B cell (primary cell): ENCODE data around the gene MKRN2OS. TPM values are rescaled to one million over a fixed set of nuclear protein-coding genes. Genes with fewer than 3 reads are reported as not detected.

Source experiments
- ATAC-seq: fragments of 200-7000 bp; cut with Tn5 transposase; one replicate; pipeline ENCODE4 v1.10.0; 2021; ENCODE audit warnings: low read depth, mild to moderate bottlenecking, moderate number of reproducible peaks, moderate library complexity
- CTCF ChIA-PET: fragments of 350-600 bp; sonication (Branson Sonifier 250); formaldehyde crosslinking; loops from one replicate; lab custom pipeline; 2021; ENCODE audit warnings: antibody characterized with exemption, inconsistent platforms; lab: Charles Lee
- POLR2A ChIA-PET: fragments of 350-600 bp; sonication (Branson Sonifier 250); formaldehyde crosslinking; loops from one replicate; lab custom pipeline; 2021; ENCODE audit warnings: antibody characterized with exemption; lab: Charles Lee
- DNase-seq: peaks from one replicate; pipeline ENCODE4 v3.0.0; 2013
- H2AFZ ChIP-seq: 2 replicates; pipeline ENCODE4 v1.6.1; 2012; ENCODE audit warnings: mild to moderate bottlenecking, low read depth, low read length; ENCODE audit not compliant: insufficient read depth, poor library complexity, severe bottlenecking
- H3K27ac ChIP-seq, 2 donors: 1 replicate in 1 of 2; 2 replicates in 1 of 2; pipeline ENCODE4 v1.5.1; 2012 to 2013; ENCODE audit warnings: low read length in 2 of 2, mild to moderate bottlenecking in 2 of 2, moderate library complexity in 1 of 2
- H3K27me3 ChIP-seq, 4 experiments: fragments of 200-600 bp in 1 of 4; sonication (generic) in 1 of 4; replicated peaks in 1 of 4; 1 replicate in 2 of 4; 2 replicates in 2 of 4; pipeline versions ENCODE4 v1.6.1 to v1.7.0; 2013 to 2016; ENCODE audit warnings: low read length in 3 of 4, mild to moderate bottlenecking in 2 of 4, mixed read lengths in 1 of 4, moderate library complexity in 1 of 4; ENCODE audit not compliant: insufficient read depth in 4 of 4, control insufficient read depth in 3 of 4; ENCODE audit errors: control extremely low read depth in 1 of 4
- H3K36me3 ChIP-seq, 2 experiments: replicated peaks in 1 of 2; 1 replicate in 1 of 2; 2 replicates in 1 of 2; pipeline versions ENCODE4 v1.6.1 to v1.7.1; 2013; ENCODE audit warnings: low read length in 1 of 2; ENCODE audit not compliant: insufficient read depth in 2 of 2, control insufficient read depth in 1 of 2; ENCODE audit errors: control extremely low read depth in 1 of 2, extremely low read depth in 1 of 2
- H3K4me1 ChIP-seq, 2 donors: fragments of 200-600 bp in 1 of 2; sonication (generic) in 1 of 2; 1 replicate in 1 of 2; 2 replicates in 1 of 2; pipeline versions ENCODE4 v1.5.1 to v1.6.1; 2013 to 2017; ENCODE audit warnings: low read length in 2 of 2; ENCODE audit not compliant: control insufficient read depth in 2 of 2, insufficient read depth in 2 of 2
- H3K4me2 ChIP-seq: replicated peaks from 2 replicates; pipeline ENCODE3; 2012; ENCODE audit warnings: mild to moderate bottlenecking, low read depth, low read length; ENCODE audit not compliant: poor library complexity, severe bottlenecking
- H3K4me3 ChIP-seq, 5 experiments: fragments of 200-600 bp in 1 of 5; sonication (generic) in 1 of 5; 1 replicate in 3 of 5; 2 replicates in 2 of 5; pipeline versions ENCODE4 v1.5.1 to v1.7.0; 2011 to 2016; ENCODE audit warnings: low read length in 4 of 5, mild to moderate bottlenecking in 4 of 5, low read depth in 2 of 5, control low read depth in 1 of 5, moderate library complexity in 1 of 5; ENCODE audit not compliant: insufficient read depth in 1 of 5; ENCODE audit errors: control extremely low read depth in 1 of 5, extremely low read depth in 1 of 5
- H3K79me2 ChIP-seq: fragments of 200-600 bp; sonication (generic); one replicate; pipeline ENCODE4 v1.6.0; 2016; ENCODE audit warnings: low read length; ENCODE audit not compliant: control insufficient read depth, insufficient read depth
- H3K9ac ChIP-seq: fragments of 200-600 bp; sonication (generic); 2 replicates; pipeline ENCODE4 v1.6.1; 2017; ENCODE audit warnings: mild to moderate bottlenecking, low read length, moderate library complexity
- H3K9me3 ChIP-seq, 3 donors: one replicate each; pipeline versions ENCODE4 v1.6.1 to v1.7.1; 2013; ENCODE audit warnings: low read length in 2 of 3; ENCODE audit not compliant: control insufficient read depth in 2 of 3, insufficient read depth in 1 of 3; ENCODE audit errors: control extremely low read depth in 1 of 3
- H4K20me1 ChIP-seq: 2 replicates; pipeline ENCODE4 v1.6.0; 2012; ENCODE audit warnings: mild to moderate bottlenecking, low read length; ENCODE audit not compliant: insufficient read depth, control insufficient read depth, poor library complexity, severe bottlenecking
- H3K27ac Mint-ChIP-seq: one replicate; pipeline ENCODE4 v1.8.0; 2021; ENCODE audit warnings: mixed read lengths
- H3K27me3 Mint-ChIP-seq: one replicate; pipeline ENCODE4 v1.8.0; 2021; ENCODE audit warnings: mixed read lengths
- H3K4me1 Mint-ChIP-seq: one replicate; pipeline ENCODE4 v1.8.0; 2021; ENCODE audit warnings: mixed read lengths
- H3K4me3 Mint-ChIP-seq: one replicate; pipeline ENCODE4 v1.8.0; 2021; ENCODE audit warnings: mixed read lengths
- H3K9me3 Mint-ChIP-seq: one replicate; pipeline ENCODE4 v1.8.0; 2022; ENCODE audit warnings: mixed read lengths; ENCODE audit not compliant: insufficient read depth
- EZH2 ChIP-seq: IDR thresholded peaks from 2 replicates; pipeline ENCODE4 v1.6.1; 2012; ENCODE audit warnings: borderline replicate concordance, low read depth, mild to moderate bottlenecking, moderate library complexity, low read length; ENCODE audit not compliant: insufficient read depth, poor library complexity, severe bottlenecking
- WGBS: methylation state at CpG from one replicate; pipeline ENCODE4 v1.1.5; 2013; ENCODE audit warnings: missing lambda C conversion rate; ENCODE audit not compliant: insufficient coverage; 5-methylcytosine and 5-hydroxymethylcytosine counted together
- intact Hi-C: fragments of 100-400 bp; cut with micrococcal nuclease; formaldehyde crosslinking; loops from one replicate; pipeline ENCODE4 v1.10.0; 2022
- polyA plus RNA-seq: library from polyadenylated mRNA; depleted of rRNA; stranded (reverse); fragments of >200 nt; gene quantifications from 2 replicates; pipeline ENCODE4 v1.2.3, GENCODE V29; 2012
- total RNA-seq, 2 donors: library from RNA; stranded (reverse); fragments of 120-200 nt in 1 of 2; gene quantifications; 1 replicate in 1 of 2; 2 replicates in 1 of 2; pipeline versions ENCODE4 v1.2.3 to v1.2.4, GENCODE V29; 2013 to 2022
- TF ChIP-seq, protein P1 (sequence below): fragments of 200-600 bp; IDR thresholded peaks from one replicate; pipeline ENCODE4 v1.8.0; 2022; ENCODE audit warnings: antibody characterized with exemption, mild to moderate bottlenecking

MKRN2OS gene
- total and polyA plus RNA-seq, 2 donors (not counting 1 experiment from before 2014, with no cell fraction given): not detected

DNA sequence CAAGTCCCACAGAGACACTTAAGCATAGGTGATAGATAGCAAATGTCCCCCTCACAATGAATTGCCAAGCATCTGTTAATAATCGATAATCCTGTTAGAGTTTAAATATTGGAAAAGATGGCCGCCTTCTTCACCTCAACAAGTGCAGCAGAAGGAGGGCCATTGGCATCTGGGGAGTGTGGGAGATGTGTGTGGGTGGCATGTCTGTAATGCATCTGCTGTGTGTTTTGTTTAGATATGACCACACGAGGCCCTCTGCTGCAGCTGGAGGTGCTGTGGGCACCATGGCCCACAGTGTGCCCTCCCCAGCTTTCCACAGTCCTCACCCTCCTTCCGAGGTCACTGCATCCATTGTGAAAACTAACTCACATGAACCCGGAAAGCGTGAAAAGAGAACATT, 24.5 kb upstream of the MKRN2OS start:
- H3K4me1 Mint-ChIP-seq: peaks cover 8% of the 10 kb centered on the region
- Histone ChIP-seq H2AFZ (no peak overlapping the region), H3K9me3 (peaks cover 0 to 19% (median 7%) of the 10 kb centered on the region in 3 donors), H3K79me2 (peaks cover 39% of the 10 kb centered on the region), H3K36me3 (peaks cover 20 to 53% of the 10 kb centered on the region in 2 experiments), H3K27ac (no peak overlapping the region), H3K4me1 (peaks cover 0 to 4% of the 10 kb centered on the region in 2 donors), H3K4me3 (no peak overlapping the region), H4K20me1 (peaks cover 17% of the 10 kb centered on the region), H3K27me3 (no peaks in the 10 kb centered on the region), H3K4me2 (no peak overlapping the region), H3K9ac (no peak overlapping the region)
- no peak for TF ChIP-seq EZH2
- TF ChIP-seq, protein P1, sequence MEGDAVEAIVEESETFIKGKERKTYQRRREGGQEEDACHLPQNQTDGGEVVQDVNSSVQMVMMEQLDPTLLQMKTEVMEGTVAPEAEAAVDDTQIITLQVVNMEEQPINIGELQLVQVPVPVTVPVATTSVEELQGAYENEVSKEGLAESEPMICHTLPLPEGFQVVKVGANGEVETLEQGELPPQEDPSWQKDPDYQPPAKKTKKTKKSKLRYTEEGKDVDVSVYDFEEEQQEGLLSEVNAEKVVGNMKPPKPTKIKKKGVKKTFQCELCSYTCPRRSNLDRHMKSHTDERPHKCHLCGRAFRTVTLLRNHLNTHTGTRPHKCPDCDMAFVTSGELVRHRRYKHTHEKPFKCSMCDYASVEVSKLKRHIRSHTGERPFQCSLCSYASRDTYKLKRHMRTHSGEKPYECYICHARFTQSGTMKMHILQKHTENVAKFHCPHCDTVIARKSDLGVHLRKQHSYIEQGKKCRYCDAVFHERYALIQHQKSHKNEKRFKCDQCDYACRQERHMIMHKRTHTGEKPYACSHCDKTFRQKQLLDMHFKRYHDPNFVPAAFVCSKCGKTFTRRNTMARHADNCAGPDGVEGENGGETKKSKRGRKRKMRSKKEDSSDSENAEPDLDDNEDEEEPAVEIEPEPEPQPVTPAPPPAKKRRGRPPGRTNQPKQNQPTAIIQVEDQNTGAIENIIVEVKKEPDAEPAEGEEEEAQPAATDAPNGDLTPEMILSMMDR: no peak
- no peak overlapping the region for H3K27ac Mint-ChIP-seq
- ATAC-seq (no peak), DNase-seq (no peak)
- intact Hi-C loops: no loop called here
- H3K4me3 Mint-ChIP-seq: no peak overlapping the region
- CTCF ChIA-PET: no interaction called here
- no peaks in the 10 kb centered on the region for H3K27me3 Mint-ChIP-seq
- peaks cover 5% of the 10 kb centered on the region for H3K9me3 Mint-ChIP-seq
- 87% methylated on average over 4 of the region's 6 CpGs for WGBS
- POLR2A ChIA-PET: no interaction called here

DNA sequence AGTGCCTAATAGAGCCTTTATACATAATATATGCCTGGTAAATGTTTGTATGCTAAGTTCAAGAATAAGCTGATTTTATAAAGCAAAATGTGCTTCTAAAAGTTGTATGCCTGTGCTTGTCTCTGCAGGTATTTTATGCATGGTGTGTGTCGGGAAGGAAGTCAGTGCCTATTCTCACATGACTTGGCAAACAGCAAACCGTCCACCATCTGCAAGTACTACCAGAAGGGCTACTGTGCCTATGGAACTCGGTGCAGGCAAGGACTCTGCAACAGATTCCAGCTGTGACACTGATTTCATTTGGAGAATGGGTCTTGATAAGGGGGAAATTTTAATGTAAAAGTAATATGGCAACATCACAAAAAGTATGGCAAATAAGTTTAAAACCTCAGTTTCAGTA, 23.4 kb upstream of the MKRN2OS start:
- peaks cover 17% of the 10 kb centered on the region for H4K20me1 ChIP-seq
- H3K4me1 Mint-ChIP-seq: peaks cover 11% of the 10 kb centered on the region
- no peak overlapping the region for H3K4me3 ChIP-seq
- H3K4me3 Mint-ChIP-seq: no peak overlapping the region
- H3K27ac ChIP-seq: no peak overlapping the region
- H3K27me3 Mint-ChIP-seq: no peaks in the 10 kb centered on the region
- no peak overlapping the region for H3K9ac ChIP-seq
- POLR2A ChIA-PET: no interaction called here
- WGBS: 86% methylated on average over 1 of the region's 3 CpGs
- no peak overlapping the region for H3K27ac Mint-ChIP-seq
- H3K9me3 ChIP-seq: peaks cover 0 to 19% (median 7%) of the 10 kb centered on the region in 3 donors
- DNase-seq: no peak
- CTCF ChIA-PET: no interaction called here
- TF ChIP-seq, protein P1: no peak
- TF ChIP-seq EZH2: no peak
- no peak for ATAC-seq
- H3K9me3 Mint-ChIP-seq: peaks cover 7% of the 10 kb centered on the region
- intact Hi-C loops: no loop called here
- peaks cover 0 to 4% of the 10 kb centered on the region in 2 donors for H3K4me1 ChIP-seq
- no peak overlapping the region for H3K4me2 ChIP-seq
- H3K27me3 ChIP-seq: no peaks in the 10 kb centered on the region
- peaks cover 18 to 43% of the 10 kb centered on the region in 2 experiments for H3K36me3 ChIP-seq
- peaks cover 50% of the 10 kb centered on the region for H3K79me2 ChIP-seq
- H2AFZ ChIP-seq: no peak overlapping the region
